ENCODE results near the gene PAXIP1.

- TF ChIP-seq, protein P1, sequence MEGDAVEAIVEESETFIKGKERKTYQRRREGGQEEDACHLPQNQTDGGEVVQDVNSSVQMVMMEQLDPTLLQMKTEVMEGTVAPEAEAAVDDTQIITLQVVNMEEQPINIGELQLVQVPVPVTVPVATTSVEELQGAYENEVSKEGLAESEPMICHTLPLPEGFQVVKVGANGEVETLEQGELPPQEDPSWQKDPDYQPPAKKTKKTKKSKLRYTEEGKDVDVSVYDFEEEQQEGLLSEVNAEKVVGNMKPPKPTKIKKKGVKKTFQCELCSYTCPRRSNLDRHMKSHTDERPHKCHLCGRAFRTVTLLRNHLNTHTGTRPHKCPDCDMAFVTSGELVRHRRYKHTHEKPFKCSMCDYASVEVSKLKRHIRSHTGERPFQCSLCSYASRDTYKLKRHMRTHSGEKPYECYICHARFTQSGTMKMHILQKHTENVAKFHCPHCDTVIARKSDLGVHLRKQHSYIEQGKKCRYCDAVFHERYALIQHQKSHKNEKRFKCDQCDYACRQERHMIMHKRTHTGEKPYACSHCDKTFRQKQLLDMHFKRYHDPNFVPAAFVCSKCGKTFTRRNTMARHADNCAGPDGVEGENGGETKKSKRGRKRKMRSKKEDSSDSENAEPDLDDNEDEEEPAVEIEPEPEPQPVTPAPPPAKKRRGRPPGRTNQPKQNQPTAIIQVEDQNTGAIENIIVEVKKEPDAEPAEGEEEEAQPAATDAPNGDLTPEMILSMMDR (IDR thresholded peaks at IDR 0.05): no peak
- no peak for TF ChIP-seq POLR2A (IDR thresholded peaks at IDR 0.05)
- no peak for TF ChIP-seq EP300 (IDR thresholded peaks at IDR 0.05)
Measured at GRCh38 chr7:154916381-154916780, 86.5 kb downstream of the PAXIP1 start.

Measured in tibial nerve (tissue), 4 donors.